ENCODE data around the gene SRRD.

DNA sequence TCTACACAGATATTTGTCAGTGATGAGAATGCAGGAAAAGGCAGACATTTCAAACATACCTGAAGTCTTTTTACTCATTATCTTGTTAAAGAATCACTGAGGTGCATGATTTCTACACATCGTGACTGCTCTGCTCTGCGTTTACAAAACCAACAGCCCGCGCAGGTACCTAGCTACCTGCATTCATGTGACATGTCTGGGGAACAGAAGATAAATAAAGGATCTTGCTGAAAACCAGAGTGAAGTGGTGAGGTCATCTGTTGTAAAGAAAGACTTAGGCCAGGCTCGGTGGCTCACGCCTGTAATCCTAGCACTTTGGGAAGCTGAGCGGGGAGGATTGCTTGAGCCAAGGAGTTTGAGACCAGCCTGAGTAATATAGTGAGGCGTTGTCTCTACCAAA lies 38.9 kb upstream of the SRRD start:
- TF ChIP-seq, protein P1, sequence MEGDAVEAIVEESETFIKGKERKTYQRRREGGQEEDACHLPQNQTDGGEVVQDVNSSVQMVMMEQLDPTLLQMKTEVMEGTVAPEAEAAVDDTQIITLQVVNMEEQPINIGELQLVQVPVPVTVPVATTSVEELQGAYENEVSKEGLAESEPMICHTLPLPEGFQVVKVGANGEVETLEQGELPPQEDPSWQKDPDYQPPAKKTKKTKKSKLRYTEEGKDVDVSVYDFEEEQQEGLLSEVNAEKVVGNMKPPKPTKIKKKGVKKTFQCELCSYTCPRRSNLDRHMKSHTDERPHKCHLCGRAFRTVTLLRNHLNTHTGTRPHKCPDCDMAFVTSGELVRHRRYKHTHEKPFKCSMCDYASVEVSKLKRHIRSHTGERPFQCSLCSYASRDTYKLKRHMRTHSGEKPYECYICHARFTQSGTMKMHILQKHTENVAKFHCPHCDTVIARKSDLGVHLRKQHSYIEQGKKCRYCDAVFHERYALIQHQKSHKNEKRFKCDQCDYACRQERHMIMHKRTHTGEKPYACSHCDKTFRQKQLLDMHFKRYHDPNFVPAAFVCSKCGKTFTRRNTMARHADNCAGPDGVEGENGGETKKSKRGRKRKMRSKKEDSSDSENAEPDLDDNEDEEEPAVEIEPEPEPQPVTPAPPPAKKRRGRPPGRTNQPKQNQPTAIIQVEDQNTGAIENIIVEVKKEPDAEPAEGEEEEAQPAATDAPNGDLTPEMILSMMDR (IDR thresholded peaks at IDR 0.05): no peak
- no peak for TF ChIP-seq POLR2A (IDR thresholded peaks at IDR 0.05)

Measured in thyroid gland (tissue), 4 donors.